Psoas muscle (tissue), 8 donors: ENCODE measurements around the gene TMEM80. TPM values are rescaled to one million over a fixed set of nuclear protein-coding genes. Genes with fewer than 3 reads are reported as not detected.

Experiments used
- ATAC-seq, 4 donors: fragments of 200-7000 bp; cut with Tn5 transposase; one replicate each; pipeline ENCODE4 v1.9.1; 2020; ENCODE audit warnings: moderate library complexity in 3 of 4, mild to moderate bottlenecking in 2 of 4
- DNase-seq, 2 donors: peaks; one replicate each; pipeline ENCODE4 v3.0.0-alpha.2; 2020
- H3K27ac ChIP-seq: fragments of 200-600 bp; one replicate; pipeline ENCODE4 v1.8.0; 2022
- H3K27me3 ChIP-seq, 3 donors: fragments of 200-600 bp in 1 of 3; one replicate each; pipeline versions ENCODE4 v1.6.1 to v1.8.0; 2013 to 2022; ENCODE audit warnings: low read length in 2 of 3, mild to moderate bottlenecking in 2 of 3, moderate library complexity in 1 of 3; ENCODE audit not compliant: insufficient read depth in 3 of 3
- H3K36me3 ChIP-seq, 2 donors: fragments of 200-600 bp in 1 of 2; one replicate each; pipeline versions ENCODE4 v1.6.1 to v1.8.0; 2013 to 2022; ENCODE audit warnings: low read depth in 1 of 2, mild to moderate bottlenecking in 1 of 2, moderate library complexity in 1 of 2; ENCODE audit not compliant: insufficient read depth in 1 of 2
- H3K4me1 ChIP-seq: fragments of 200-600 bp; one replicate; pipeline ENCODE4 v1.8.0; 2022
- H3K4me3 ChIP-seq: fragments of 200-600 bp; one replicate; pipeline ENCODE4 v1.8.0; 2022; ENCODE audit warnings: mild to moderate bottlenecking
- H3K9me3 ChIP-seq: fragments of 200-600 bp; one replicate; pipeline ENCODE4 v1.8.0; 2022
- WGBS, 3 donors: extraction: QIAGEN DNeasy Blood & Tissue Kit; methylation state at CpG; one replicate each; pipeline versions ENCODE4 v1.1.6 to v1.1.7; 2013; 5-methylcytosine and 5-hydroxymethylcytosine counted together
- intact Hi-C, 2 donors: fragments of 100-400 bp; cut with DNase I; formaldehyde crosslinking; loops; one replicate each; pipeline versions ENCODE4 v1.11.0 to v1.14.2; 2022
- polyA plus RNA-seq, 3 donors: library from polyadenylated mRNA; stranded (reverse); fragments of 200-250 nt; gene quantifications; one replicate each; pipeline ENCODE4 v1.2.3, GENCODE V29; 2013
- total RNA-seq, 4 donors: library from RNA; stranded (reverse); fragmentation: NEBNext Ultra II Directional in 2 of 4; extraction: Animal tissue kit (Norgen Biotek cat#: 25700) in 2 of 4; gene quantifications; one replicate each; pipeline versions ENCODE4 v1.2.1 to v1.2.4, GENCODE V29; 2021 to 2023
- TF ChIP-seq, protein P1 (sequence below): fragments of 200-600 bp; IDR thresholded peaks from one replicate; pipeline ENCODE4 v1.8.0; 2022; ENCODE audit warnings: antibody characterized with exemption
- donor health status: healthy with polysubstance abuse.
- donor health status: DM: no; HTN: no; CAD: no; lungs with moderate emphysema.
- donor health status: Bipolar disorder and iron deficiency.
- donor health status: healthy.
- donor health status: DM: yes; HTN: yes; CAD: no.
- donor health status: DM: no; HTN: no; CAD: no.
- donor health status: DM: no; HTN: no; CAD: no.
- donor health status: DM: yes; HTN: yes; CAD: no.

Gene TMEM80
- total and polyA plus RNA-seq, 7 donors, result 5.9 to 16.3 (median 10.1) TPM

DNA sequence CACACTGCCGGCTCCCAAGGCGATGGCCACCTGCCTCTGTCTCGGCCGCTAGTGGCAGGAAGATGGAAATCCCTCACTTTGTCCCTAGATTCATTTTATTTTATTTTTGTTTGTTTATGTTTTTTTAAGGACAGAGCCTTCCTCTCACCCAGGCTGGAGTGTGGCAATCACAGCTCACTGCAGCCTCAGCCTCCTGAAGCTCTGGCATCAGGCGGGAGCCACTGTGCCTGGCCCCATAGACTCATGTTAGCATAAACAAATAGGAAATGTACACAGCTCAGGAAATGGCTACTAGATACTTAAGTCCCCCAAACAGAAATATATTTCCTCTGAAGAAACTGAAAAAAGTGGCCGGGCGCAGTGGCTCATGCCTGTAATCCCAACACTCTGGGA lies 3.5 kb downstream of the TMEM80 start:
- H3K4me1 ChIP-seq, result peaks cover 32% of the 10 kb centered on the region
- H3K27ac ChIP-seq, result peak overlapping the region; percentile 100
- ATAC-seq (no peak), DNase-seq (no peak)
- intact Hi-C loops, result loop anchor here in 1 of 2 donors (10.0 kb wide), 1 partner anchor 124 kb away; the partner anchor contains the start of gene PHRF1
- no peak overlapping the region for H3K4me3 ChIP-seq
- peaks cover 0 to 27% of the 10 kb centered on the region in 2 donors for H3K36me3 ChIP-seq
- peaks cover 0 to 1% (median 0%) of the 10 kb centered on the region in 3 donors for H3K27me3 ChIP-seq
- no peaks in the 10 kb centered on the region for H3K9me3 ChIP-seq
- 86 to 96% (median 95%) methylated on average over 7 of the region's 7 CpGs for WGBS, 3 donors
- TF ChIP-seq, protein P1, sequence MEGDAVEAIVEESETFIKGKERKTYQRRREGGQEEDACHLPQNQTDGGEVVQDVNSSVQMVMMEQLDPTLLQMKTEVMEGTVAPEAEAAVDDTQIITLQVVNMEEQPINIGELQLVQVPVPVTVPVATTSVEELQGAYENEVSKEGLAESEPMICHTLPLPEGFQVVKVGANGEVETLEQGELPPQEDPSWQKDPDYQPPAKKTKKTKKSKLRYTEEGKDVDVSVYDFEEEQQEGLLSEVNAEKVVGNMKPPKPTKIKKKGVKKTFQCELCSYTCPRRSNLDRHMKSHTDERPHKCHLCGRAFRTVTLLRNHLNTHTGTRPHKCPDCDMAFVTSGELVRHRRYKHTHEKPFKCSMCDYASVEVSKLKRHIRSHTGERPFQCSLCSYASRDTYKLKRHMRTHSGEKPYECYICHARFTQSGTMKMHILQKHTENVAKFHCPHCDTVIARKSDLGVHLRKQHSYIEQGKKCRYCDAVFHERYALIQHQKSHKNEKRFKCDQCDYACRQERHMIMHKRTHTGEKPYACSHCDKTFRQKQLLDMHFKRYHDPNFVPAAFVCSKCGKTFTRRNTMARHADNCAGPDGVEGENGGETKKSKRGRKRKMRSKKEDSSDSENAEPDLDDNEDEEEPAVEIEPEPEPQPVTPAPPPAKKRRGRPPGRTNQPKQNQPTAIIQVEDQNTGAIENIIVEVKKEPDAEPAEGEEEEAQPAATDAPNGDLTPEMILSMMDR, result no peak

DNA sequence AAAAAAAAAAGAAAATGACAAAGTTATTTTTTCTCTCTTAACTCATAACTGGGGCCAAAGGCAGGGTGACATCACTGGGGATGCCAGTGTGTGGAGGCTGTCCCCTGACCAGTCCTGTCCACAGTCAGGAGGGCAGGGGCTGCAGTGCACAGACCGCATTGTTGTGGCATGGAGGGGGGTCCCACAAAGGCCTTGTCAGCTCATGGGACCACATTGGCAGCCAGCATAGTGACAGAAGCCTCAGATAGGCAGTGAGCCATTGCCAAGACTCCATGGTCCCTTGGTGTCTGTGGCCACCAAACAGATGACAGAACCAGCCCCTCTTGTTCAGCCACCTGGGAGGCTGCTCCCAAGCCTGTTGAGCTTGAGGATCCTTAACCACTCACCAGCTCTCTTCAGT lies 4.1 kb downstream of the TMEM80 start:
- DNase-seq (no peak), ATAC-seq (no peak)
- peaks cover 0 to 1% (median 0%) of the 10 kb centered on the region in 3 donors for H3K27me3 ChIP-seq
- intact Hi-C loops, result loop anchor here in 1 of 2 donors (10.0 kb wide), 1 partner anchor 125 kb away; the partner anchor contains the start of gene PHRF1
- H3K4me1 ChIP-seq, result peaks cover 32% of the 10 kb centered on the region
- no peak overlapping the region for H3K27ac ChIP-seq
- 86 to 100% (median 96%) methylated on average over 1 of the region's 1 CpG for WGBS, 3 donors
- no peaks in the 10 kb centered on the region for H3K9me3 ChIP-seq
- TF ChIP-seq, protein P1, result no peak
- peaks cover 0 to 27% of the 10 kb centered on the region in 2 donors for H3K36me3 ChIP-seq
- no peak overlapping the region for H3K4me3 ChIP-seq

DNA sequence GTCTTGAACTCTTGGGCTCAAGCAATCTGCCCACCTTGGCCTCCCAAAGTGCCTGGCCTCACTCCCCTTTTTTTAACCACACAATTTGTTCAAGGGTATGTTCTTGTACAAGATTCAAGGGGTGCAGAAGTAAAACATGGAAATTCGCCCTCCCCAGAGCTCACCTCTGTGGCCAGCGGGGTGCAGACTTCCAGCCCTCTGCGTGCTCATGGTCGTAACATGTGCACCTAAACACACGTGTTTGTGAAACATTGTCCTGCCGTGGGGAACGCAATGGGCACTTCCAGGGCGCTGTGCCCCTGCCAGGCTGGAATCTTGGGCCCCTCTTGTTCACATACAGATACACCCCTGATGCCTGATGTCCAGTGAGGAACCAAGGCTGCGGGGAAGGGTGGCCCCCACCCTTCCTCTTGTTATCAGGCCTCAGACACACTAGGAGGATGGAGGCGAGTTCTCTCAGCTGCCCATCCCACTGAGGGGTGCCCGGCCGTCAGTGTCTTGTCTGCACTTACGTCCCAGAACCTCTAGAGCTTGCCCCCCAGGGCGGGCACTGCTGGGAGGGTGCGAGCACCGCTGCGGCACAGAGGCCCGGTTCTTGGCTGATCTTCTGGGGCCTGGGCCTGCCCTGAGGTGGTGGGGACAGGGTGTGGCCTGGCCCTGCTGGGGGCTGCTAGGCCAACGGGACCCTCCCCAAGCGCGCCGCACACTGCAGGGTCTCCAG lies 6.3 kb downstream of the TMEM80 start:
- ATAC-seq, result no peak
- H3K27ac ChIP-seq, result no peak overlapping the region
- peaks cover 0 to 27% of the 10 kb centered on the region in 2 donors for H3K36me3 ChIP-seq
- no peak for DNase-seq
- H3K27me3 ChIP-seq, result peaks cover 0 to 15% (median 5%) of the 10 kb centered on the region in 3 donors
- WGBS, 3 donors, result 79 to 91% (median 89%) methylated on average over 22 of the region's 22 CpGs
- H3K9me3 ChIP-seq, result no peaks in the 10 kb centered on the region
- intact Hi-C loops, result no loop called here
- TF ChIP-seq, protein P1, result no peak
- no peak overlapping the region for H3K4me3 ChIP-seq
- peaks cover 33% of the 10 kb centered on the region for H3K4me1 ChIP-seq

DNA sequence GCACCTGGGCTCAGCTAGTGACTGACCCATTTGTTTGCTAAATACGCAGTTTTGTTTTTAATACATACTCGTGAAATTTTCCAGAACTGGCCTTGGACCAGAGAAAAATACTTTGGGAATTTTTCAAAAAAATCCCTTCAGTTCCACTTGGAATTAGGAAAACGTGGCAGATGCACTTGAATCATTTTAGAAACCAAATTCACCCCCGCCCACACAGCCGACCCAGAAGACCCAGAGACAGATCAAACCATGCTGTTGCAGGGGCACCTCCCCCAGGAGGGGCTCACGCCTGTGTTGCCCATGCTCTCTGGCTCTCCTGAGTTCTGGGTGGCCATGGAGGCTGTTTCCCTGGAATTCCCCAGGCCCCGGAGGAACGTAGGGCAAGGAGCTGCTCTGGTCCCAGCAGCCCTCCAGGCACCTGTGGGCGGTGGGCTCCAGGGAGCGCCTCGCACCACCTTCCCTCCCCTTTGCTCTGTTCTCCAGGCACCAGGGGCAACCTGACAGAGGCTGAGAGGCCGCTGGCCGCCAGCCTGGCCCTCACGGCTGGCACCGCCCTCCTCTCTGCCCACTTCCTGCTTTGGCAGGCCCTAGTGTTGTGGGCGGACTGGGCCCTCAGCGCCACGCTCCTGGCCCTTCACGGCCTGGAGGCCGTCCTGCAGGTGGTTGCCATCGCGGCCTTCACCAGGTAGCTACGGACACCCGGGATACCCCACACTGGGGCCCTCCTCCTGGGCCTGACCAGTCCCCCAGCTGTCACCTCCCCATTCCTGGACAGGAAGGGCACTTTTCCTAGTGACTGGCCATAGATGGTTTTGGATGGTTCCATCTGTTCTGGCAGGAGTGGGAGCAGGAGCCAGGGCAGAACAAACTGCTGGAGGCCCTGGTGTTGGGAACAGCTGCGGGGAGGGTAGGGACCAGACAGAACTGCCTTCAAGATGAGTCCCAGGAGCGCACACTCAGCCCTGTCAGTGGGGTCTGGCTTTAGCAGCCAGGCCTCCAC lies 7.1 kb downstream of the TMEM80 start:
- ATAC-seq, result peak in 2 of 4 donors; percentile 23 to 36
- 56 to 71% (median 57%) methylated on average over 24 to 26 of the region's 26 CpGs for WGBS, 3 donors

More for the DNA sequence above, 7.1 kb downstream of the TMEM80 start:
- TF ChIP-seq, protein P1, result no peak
- DNase-seq, result peak in 1 of 2 donors; percentile 44
- Histone ChIP-seq H3K27ac (no peak overlapping the region), H3K4me3 (no peak overlapping the region), H3K9me3 (no peaks in the 10 kb centered on the region), H3K27me3 (peaks cover 0 to 23% (median 11%) of the 10 kb centered on the region in 3 donors), H3K36me3 (peaks cover 0 to 27% of the 10 kb centered on the region in 2 donors), H3K4me1 (peaks cover 29% of the 10 kb centered on the region)
- intact Hi-C loops, result no loop called here
